Gastrocnemius medialis (tissue), 4 donors: Measurements from ENCODE around the gene SPSB2.

Experiments
- POLR2A ChIP-seq, 2 donors: fragments of 450-650 bp; IDR thresholded peaks; one replicate each; pipeline ENCODE4 v1.6.1; 2017; ENCODE audit warnings: antibody characterized with exemption in 2 of 2, mild to moderate bottlenecking in 2 of 2, moderate library complexity in 2 of 2
- TF ChIP-seq, protein P1 (sequence below), 5 experiments: fragments of 450-650 bp in 3 of 5; fragments of 200-600 bp in 2 of 5; sonication (generic) in 2 of 5; IDR thresholded peaks in 4 of 5; conservative IDR thresholded peaks in 1 of 5; 1 replicate in 4 of 5; 2 replicates in 1 of 5; pipeline ENCODE4 v1.5.1; 2016 to 2019; ENCODE audit warnings: antibody characterized with exemption in 5 of 5, mild to moderate bottlenecking in 3 of 5, moderate library complexity in 3 of 5

DNA sequence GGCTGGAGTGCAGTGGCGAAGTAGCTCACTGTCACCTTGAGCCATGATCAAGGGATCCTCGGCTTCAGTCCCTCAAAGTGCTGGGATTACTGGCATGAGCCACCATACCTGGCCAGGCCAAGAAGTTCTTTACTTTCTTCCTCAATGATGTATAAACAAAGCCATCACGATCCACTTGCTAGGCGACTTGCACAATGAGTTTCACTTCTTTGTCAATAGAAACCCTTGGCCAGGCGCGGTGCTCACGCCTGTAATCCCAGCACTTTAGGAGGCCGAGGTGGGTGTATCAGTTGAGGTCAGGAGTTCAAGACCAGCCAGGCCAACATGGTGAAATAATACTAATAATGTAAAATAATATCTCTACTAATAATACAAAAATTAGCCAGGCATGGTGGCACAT, 14.4 kb upstream of the SPSB2 start:
- TF ChIP-seq, protein P1, sequence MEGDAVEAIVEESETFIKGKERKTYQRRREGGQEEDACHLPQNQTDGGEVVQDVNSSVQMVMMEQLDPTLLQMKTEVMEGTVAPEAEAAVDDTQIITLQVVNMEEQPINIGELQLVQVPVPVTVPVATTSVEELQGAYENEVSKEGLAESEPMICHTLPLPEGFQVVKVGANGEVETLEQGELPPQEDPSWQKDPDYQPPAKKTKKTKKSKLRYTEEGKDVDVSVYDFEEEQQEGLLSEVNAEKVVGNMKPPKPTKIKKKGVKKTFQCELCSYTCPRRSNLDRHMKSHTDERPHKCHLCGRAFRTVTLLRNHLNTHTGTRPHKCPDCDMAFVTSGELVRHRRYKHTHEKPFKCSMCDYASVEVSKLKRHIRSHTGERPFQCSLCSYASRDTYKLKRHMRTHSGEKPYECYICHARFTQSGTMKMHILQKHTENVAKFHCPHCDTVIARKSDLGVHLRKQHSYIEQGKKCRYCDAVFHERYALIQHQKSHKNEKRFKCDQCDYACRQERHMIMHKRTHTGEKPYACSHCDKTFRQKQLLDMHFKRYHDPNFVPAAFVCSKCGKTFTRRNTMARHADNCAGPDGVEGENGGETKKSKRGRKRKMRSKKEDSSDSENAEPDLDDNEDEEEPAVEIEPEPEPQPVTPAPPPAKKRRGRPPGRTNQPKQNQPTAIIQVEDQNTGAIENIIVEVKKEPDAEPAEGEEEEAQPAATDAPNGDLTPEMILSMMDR (IDR thresholded peaks at IDR 0.05 in 4 of 5, conservative IDR thresholded peaks at IDR 0.05 in 1 of 5) = no peak
- no peak for TF ChIP-seq POLR2A (IDR thresholded peaks at IDR 0.05)
